Measurements from ENCODE around the gene CTF1.
A peak's percentile ranks its signal among the peaks of the same experiment; 100 is the strongest.
"Not testable (repeated sequence)": the region's sequence is repeated elsewhere in the genome, so short reads cannot be mapped to it uniquely, and the experiment has no call there.

The CTF1 gene

GRCh38 chr16:30931068-30931650 lies 34.7 kb downstream of the CTF1 start:
- DNase-seq (ENCODE audit: low spot score), result no peak

- DNase-seq (ENCODE audit: low spot score), result no peak
Observed at GRCh38 chr16:30934827-30935557, 38.6 kb downstream of the CTF1 start.

GRCh38 chr16:30937692-30938091 lies 41.3 kb downstream of the CTF1 start:
- DNase-seq (ENCODE audit: low spot score), result no peak

- DNase-seq (ENCODE audit: low spot score), result not testable (repeated sequence)
Observed at GRCh38 chr16:30939571-30939970, 43.2 kb downstream of the CTF1 start.

GRCh38 chr16:30941600-30942425 lies 45.4 kb downstream of the CTF1 start:
- DNase-seq (ENCODE audit: low spot score), result peak; percentile 80

- DNase-seq (ENCODE audit: low spot score), result no peak
Observed at GRCh38 chr16:30942426-30942806, 46.0 kb downstream of the CTF1 start.

- DNase-seq (ENCODE audit: low spot score), result no peak
Observed at GRCh38 chr16:30944352-30944751, 47.9 kb downstream of the CTF1 start.

GRCh38 chr16:30946671-30947540 lies 50.5 kb downstream of the CTF1 start:
- no peak for DNase-seq (ENCODE audit: low spot score)

- DNase-seq (ENCODE audit: low spot score), result no peak
Observed at GRCh38 chr16:30947541-30947858, 51.1 kb downstream of the CTF1 start.

- no peak for DNase-seq (ENCODE audit: low spot score)
Observed at GRCh38 chr16:30947859-30948666, 51.6 kb downstream of the CTF1 start.

- DNase-seq (ENCODE audit: low spot score), result no peak
Observed at GRCh38 chr16:30948667-30949649, 52.5 kb downstream of the CTF1 start, which contains the start of gene ORAI3. Gene ORAI3, plus strand, starts transcription at chr16:30949068. Its CDS starts 222 bp downstream, at chr16:30949290.

- DNase-seq (ENCODE audit: low spot score), result peak; percentile 53
Observed at GRCh38 chr16:30949650-30950515, 53.5 kb downstream of the CTF1 start.

- DNase-seq (ENCODE audit: low spot score), result no peak
Observed at GRCh38 chr16:30950516-30951065, 54.2 kb downstream of the CTF1 start.

GRCh38 chr16:30951193-30951592 lies 54.8 kb downstream of the CTF1 start:
- DNase-seq (ENCODE audit: low spot score), result no peak

- DNase-seq (ENCODE audit: low spot score), result no peak
Observed at GRCh38 chr16:30951750-30952149, 55.3 kb downstream of the CTF1 start.

- DNase-seq (ENCODE audit: low spot score), result no peak
Observed at GRCh38 chr16:30953111-30953510, 56.7 kb downstream of the CTF1 start.

All from activated CD4-positive, alpha-beta T cell treated with anti-CD3 and anti-CD28 coated beads, Interleukin-2, Interleukin-4, amounts not matched to agents 100 ng/mL and 50 ng/mL, durations not matched to agents 16 hours and 8 hours (primary cell).